ENCODE results near the gene SUN1.
"Not testable (repeated sequence)": the region's sequence is repeated elsewhere in the genome, so short reads cannot be mapped to it uniquely, and the experiment has no call there.

SUN1 gene

GRCh38 chr7:800692-801091 is 31.6 kb upstream of the SUN1 start:
- TF ChIP-seq CTCF (IDR thresholded peaks at IDR 0.05; ENCODE audit: low read depth, low read length) = no peak
- DNase-seq (ENCODE audit: extremely low read depth, low read depth) = no peak

- not testable (repeated sequence) for DNase-seq (ENCODE audit: extremely low read depth, low read depth)
Observed at GRCh38 chr7:801351-801750, 30.9 kb upstream of the SUN1 start.

GRCh38 chr7:801940-802381 is 30.3 kb upstream of the SUN1 start:
- TF ChIP-seq CTCF (IDR thresholded peaks at IDR 0.05; ENCODE audit: low read depth, low read length) = no peak
- no peak for DNase-seq (ENCODE audit: extremely low read depth, low read depth)

- DNase-seq (ENCODE audit: extremely low read depth, low read depth) = no peak
- TF ChIP-seq CTCF (IDR thresholded peaks at IDR 0.05; ENCODE audit: low read depth, low read length) = no peak
Observed at GRCh38 chr7:802500-803242, 29.6 kb upstream of the SUN1 start.

- TF ChIP-seq CTCF (IDR thresholded peaks at IDR 0.05; ENCODE audit: low read depth, low read length) = no peak
- no peak for DNase-seq (ENCODE audit: extremely low read depth, low read depth)
Observed at GRCh38 chr7:803243-803635, 29.0 kb upstream of the SUN1 start.

GRCh38 chr7:803796-804195 is 28.5 kb upstream of the SUN1 start:
- not testable (repeated sequence) for DNase-seq (ENCODE audit: extremely low read depth, low read depth)

- no peak for DNase-seq (ENCODE audit: extremely low read depth, low read depth)
- no peak for TF ChIP-seq CTCF (IDR thresholded peaks at IDR 0.05; ENCODE audit: low read depth, low read length)
Observed at GRCh38 chr7:805261-805660, 27.0 kb upstream of the SUN1 start.

- TF ChIP-seq CTCF (IDR thresholded peaks at IDR 0.05; ENCODE audit: low read depth, low read length) = no peak
- DNase-seq (ENCODE audit: extremely low read depth, low read depth) = no peak
Observed at GRCh38 chr7:815284-816216, 16.7 kb upstream of the SUN1 start.

Measured in AG09319 (cell line).